GM18868 (cell line): ENCODE results near the gene RABL6.
"Not testable (repeated sequence)": the region's sequence is repeated elsewhere in the genome, so short reads cannot be mapped to it uniquely, and the experiment has no call there.

ENCODE experiments used
- ATAC-seq: cut with Tn5 transposase; IDR thresholded peaks from one replicate; pipeline ENCODE4 v1.9.1; 2021; ENCODE audit warnings: mild to moderate bottlenecking, moderate library complexity; ENCODE audit not compliant: unreplicated experiment

RABL6 gene

GRCh38 chr9:136807281-136808074 is at the start of gene RABL6:
TSS of gene RABL6 (plus strand) at chr9:136807948. CDS start at chr9:136808197, 249 bp downstream.
- ATAC-seq = peak; percentile 74

- no peak for ATAC-seq
Observed at GRCh38 chr9:136759001-136759400, 48.7 kb upstream of the RABL6 start.

GRCh38 chr9:136759436-136760325 is 48.1 kb upstream of the RABL6 start:
- no peak for ATAC-seq

- ATAC-seq = no peak
Observed at GRCh38 chr9:136760424-136760823, 47.3 kb upstream of the RABL6 start.

- ATAC-seq = not testable (repeated sequence)
Observed at GRCh38 chr9:136760834-136761544, 46.8 kb upstream of the RABL6 start.

GRCh38 chr9:136761545-136761981 is 46.2 kb upstream of the RABL6 start:
- no peak for ATAC-seq

GRCh38 chr9:136762221-136762691 is 45.5 kb upstream of the RABL6 start:
- ATAC-seq = no peak

- no peak for ATAC-seq
Observed at GRCh38 chr9:136762915-136763648, 44.7 kb upstream of the RABL6 start.

- ATAC-seq = no peak
Observed at GRCh38 chr9:136763649-136764035, 44.1 kb upstream of the RABL6 start.

GRCh38 chr9:136764301-136764891 is 43.4 kb upstream of the RABL6 start, which contains the start of gene LCN15:
TSS of gene LCN15 (minus strand) at chr9:136764518. CDS start at chr9:136764488, 30 bp downstream.
- no peak for ATAC-seq

GRCh38 chr9:136765041-136765440 is 42.7 kb upstream of the RABL6 start:
- no peak for ATAC-seq

- peak; percentile 56 for ATAC-seq
Observed at GRCh38 chr9:136765745-136766409, 41.9 kb upstream of the RABL6 start.

- ATAC-seq = not testable (repeated sequence)
Observed at GRCh38 chr9:136766410-136767120, 41.2 kb upstream of the RABL6 start.

- ATAC-seq = no peak
Observed at GRCh38 chr9:136769710-136770191, 38.0 kb upstream of the RABL6 start.

GRCh38 chr9:136771907-136772415 is 35.8 kb upstream of the RABL6 start:
- no peak for ATAC-seq

- no peak for ATAC-seq
Observed at GRCh38 chr9:136773386-136774044, 34.2 kb upstream of the RABL6 start.

GRCh38 chr9:136774416-136775045 is 33.2 kb upstream of the RABL6 start:
- ATAC-seq = no peak
